CD4-positive, alpha-beta T cell treated with Interleukin-15 for 1 hour (primary cell): Measurements from ENCODE around the gene ZNF213.
"Not testable (repeated sequence)": the region's sequence is repeated elsewhere in the genome, so short reads cannot be mapped to it uniquely, and the experiment has no call there.

Experiments used
- DNase-seq: peaks from one replicate; pipeline ENCODE4 v3.0.0-alpha.2; 2020

The ZNF213 gene

DNA sequence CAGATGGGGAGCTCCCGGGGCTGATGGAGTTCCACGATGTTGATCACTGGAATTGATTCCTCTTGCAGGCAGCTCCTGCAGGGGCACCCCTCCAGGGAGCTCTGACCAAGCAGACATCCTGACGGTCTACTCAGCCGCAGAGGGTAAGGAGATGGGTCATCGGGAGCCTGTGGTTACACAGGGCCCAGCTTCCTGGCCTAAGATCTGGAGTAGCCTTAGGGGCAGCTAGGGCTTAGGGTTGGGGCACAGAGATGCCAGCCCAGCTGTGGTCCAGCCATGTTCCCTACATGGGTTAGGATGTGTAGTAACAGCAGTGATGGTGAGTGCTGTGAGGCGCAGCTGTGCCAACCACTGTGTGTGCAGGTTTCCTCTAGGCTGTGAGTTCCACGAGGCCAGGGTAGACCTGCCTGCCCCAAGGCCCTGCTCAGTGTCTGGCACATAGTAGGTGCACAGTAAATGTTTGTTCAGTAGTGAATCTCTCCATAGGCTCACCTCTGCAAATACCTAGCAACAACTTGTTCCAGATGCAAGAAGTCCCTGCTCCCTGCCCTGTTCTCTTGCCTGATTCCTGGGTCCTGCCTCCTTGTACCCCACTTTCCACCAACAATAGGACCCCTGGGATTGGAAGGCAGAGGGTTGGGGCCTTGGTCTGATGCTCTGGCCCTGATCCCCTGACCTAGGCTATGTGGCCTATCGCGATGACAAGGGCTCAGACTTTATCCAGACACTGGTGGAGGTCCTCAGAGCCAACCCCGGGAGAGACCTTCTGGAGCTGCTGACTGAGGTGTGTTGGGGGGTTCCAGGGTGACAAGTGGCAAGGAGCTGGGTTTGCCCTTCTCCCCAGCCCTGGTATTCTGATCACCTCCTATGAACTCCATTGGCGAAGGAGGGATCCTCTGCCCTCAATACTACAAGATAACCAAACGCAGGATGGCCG lies 13.7 kb downstream of the ZNF213 start:
- no peak for DNase-seq

GRCh38 chr16:3149193-3149530 lies 14.3 kb downstream of the ZNF213 start:
- no peak for DNase-seq

DNA sequence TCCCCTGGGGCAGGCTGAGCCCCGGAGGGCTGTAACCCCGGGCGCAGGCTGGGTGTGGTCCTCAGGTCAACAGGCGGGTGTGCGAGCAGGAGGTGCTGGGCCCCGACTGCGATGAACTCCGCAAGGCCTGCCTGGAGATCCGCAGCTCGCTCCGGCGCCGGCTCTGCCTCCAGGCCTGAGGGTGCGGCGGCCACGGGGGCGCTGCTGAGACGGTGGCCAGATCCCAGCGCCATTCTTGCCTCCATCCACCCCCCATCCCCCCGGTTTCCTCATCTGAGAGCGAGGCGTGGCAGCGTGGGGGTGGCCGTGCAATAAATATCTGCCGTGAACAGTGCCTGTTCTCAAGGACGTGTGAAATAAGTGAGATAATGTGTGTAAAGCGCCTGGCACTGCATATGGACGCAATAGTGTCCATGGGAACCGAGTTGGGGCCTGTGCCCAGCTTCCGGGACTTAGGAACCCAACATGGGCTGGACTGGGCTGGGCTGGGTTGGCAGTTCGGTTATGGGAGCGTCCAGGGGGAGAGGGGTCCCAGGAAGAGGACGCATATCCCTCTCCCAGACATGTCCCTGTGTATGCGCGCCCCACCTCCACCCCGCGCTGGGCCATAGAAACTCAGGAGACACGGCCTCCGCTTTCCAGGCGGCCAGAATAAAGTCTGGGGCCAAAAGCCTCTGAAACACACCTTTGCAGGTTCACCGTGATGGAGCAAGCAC lies 15.0 kb downstream of the ZNF213 start:
- DNase-seq = peak; percentile 56

GRCh38 chr16:3150346-3151218 lies 15.8 kb downstream of the ZNF213 start:
- peak; percentile 96 for DNase-seq

DNA sequence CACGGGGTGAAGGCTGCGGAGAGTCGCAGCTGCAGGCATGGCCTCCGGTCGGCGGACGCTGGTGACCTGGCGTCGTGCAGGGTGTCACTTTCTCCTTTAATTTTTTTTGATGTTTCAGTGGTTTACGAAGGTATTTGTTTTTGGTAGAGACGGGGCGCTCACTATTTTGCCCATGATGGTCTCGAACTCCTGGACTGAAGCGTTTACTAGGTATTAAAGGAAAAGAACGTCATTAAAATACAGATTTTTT lies 17.1 kb downstream of the ZNF213 start:
- DNase-seq = peak; percentile 30

GRCh38 chr16:3152277-3152990 lies 17.6 kb downstream of the ZNF213 start:
- DNase-seq = peak; percentile 85

GRCh38 chr16:3152991-3153368 lies 18.2 kb downstream of the ZNF213 start:
- DNase-seq = no peak

DNA sequence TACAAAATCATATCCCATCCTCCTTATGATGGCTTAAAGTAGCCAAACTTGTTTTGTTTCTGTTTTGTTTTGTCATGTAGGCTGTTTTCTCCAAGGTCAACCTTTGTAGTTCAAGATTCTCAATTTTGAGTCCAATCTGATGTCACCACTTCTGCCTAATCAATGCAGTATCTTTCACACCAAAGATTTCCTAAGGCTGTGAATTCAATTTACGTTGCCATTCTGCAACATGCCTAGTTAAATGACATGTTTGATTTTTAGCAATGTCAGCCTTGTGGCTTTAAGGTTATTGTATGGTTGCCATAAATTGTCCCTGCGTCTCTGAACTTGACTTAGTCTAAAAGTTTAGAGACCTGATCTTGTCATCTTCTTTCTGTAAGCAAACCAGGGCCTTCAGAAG lies 20.4 kb downstream of the ZNF213 start:
- DNase-seq = no peak

DNA sequence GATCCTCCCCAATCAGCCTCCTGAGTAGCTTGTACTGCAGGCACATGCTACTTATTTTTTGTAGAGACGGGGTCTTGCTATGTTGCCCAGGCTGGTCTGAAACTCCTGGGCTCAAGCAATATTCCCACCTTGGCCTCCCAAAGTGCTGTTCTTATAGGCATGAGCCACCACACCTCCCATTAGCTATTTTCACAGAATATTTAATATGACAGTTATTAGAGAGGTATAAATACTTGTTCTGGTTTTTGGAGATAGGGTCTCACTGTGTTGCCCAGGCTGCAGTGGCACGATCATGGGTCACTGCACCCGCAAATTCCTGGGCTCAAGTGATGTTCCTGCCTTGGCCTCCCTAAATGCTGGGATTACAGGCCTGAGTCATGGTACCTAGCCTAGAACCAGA lies 21.1 kb downstream of the ZNF213 start:
- DNase-seq = no peak

GRCh38 chr16:3157229-3158025 lies 22.6 kb downstream of the ZNF213 start:
- DNase-seq = peak; percentile 83

- no peak for DNase-seq
Measured at GRCh38 chr16:3158026-3158509, 23.2 kb downstream of the ZNF213 start.

GRCh38 chr16:3158510-3159314 lies 23.9 kb downstream of the ZNF213 start:
- peak; percentile 93 for DNase-seq

DNA sequence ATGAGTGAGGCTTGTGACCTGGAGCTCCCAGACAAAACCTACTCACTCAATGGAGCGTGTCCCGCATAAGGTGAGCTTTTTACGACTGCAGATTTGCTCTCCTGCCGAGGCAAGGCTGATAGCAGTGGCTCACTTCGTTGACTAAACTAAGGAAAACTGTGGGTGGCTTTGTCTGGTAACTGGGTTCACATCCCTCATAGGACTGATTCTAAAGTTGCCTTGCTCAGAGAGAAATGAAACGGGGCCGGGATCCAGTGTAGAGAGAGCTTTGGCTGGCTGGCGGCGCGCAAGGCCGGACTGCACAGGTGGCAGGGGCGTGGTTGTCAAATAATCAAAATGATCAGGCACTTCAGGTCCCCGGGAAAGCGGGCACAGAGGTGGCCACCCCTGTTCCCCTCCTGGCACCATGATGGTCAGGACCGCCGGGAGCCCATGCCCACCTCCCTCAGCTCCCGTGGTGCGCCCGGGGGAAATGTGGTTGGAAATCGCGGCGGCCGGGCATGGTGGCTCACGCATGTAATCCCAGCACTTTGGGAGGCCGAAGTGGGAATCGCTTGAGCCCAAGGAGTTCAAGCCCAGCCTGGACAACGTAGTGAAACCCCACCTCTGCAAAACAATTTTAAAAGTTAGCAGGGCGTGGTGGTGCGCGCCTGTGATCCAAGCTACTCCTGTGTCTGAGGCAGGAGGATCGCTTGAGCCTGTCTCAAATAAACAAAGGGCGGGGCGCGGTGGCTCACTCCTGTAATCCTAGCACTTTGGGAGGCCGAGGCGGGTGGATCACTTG lies 26.6 kb downstream of the ZNF213 start:
- DNase-seq = no peak

DNA sequence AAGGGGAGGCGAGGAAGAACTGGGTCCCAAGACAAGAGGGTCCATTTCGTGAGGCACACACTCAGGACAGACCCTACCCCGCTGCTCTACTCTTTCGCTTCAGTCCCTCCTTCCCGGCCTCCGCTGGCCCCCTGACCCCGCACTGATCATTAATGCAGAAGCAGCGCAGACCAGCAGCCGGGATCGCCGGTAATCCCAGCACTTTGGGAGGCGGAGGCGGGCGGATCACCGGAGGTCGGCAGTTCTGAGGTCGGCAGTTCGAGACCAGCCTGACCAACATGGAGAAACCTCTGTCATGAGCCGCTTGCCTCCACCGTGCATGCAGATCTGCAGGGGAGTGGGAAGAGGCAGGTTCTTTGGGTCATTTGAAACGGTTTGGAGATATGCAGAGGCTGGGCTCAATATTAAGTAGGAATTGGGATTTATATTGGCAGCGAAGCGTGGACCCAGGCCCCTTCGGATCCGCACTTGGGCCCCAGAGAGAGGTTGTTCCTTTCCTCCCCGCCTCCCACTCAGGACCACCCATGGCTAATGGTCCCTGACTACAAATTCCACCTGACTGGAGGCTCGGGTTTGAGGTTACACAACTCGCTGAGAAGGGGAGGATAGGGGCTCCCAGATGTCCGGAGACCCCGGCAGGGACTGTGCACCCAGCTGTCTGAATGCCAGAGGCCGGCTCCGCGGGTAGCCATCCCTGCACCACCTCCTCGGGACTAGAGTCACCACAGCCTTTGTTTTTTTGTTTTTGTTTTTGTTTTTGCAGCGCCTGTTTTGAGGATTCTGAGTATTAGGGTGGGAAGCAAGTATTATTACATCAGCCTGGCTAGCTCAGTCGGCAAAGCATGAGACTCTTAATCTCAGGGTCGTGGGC lies 29.5 kb downstream of the ZNF213 start:
- DNase-seq = no peak

GRCh38 chr16:3165111-3165822 lies 30.4 kb downstream of the ZNF213 start:
- DNase-seq = no peak

DNA sequence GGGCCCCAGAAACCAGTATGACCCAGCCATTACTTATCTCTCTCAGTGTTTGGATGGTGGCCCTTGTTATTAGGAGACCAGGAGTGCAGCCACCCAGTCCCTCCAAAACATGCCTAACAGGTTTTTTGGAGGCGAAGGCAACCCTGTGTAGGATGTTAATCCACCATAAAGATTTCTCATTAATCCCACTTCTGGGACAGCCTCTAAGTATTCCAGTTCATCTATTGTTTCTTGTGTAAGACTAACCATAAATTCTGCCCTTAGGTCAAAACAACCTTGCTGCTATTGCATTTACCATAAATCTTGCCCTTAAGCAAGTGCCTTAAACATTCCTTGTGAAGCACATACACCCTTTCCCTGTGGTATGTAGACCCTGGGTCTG lies 31.7 kb downstream of the ZNF213 start:
- no peak for DNase-seq

- DNase-seq = not testable (repeated sequence)
Measured at GRCh38 chr16:3168729-3169128, 33.9 kb downstream of the ZNF213 start.

DNA sequence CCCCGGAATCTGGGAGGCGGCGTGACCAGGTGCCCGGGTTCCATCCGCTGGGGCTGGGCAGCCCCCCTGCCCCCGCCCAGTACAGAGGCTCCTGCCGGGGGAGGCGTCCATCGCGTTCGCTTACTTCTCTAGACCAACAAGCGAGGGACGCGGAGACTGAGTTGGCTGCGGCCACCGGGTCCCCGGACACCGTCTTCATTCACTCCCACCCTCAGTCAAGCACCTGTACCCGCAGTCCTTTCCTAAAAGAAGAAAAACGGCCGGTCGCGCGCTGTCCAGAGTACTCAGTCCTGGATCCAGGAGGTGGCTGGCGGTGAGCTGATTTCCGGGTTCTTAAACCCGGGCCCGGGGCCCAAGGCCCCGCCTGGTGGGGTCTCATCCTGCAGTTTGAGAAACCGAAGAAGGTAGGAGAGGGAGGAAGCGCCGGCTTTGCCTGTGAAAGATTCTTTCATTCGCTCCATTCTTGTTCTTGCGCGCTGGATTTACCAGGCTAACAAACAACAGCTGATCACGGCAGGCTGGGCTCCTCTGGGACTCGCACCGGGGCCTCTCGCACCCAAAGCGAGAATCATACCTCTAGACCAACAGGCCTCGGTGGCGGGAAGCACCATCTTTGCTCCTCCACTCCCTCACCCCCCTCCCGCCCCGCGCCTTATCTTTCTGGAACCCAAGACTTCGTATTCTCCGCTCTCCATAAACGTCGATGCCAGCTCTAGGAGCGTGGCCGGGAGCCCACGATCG lies 35.8 kb downstream of the ZNF213 start:
- no peak for DNase-seq
